Naive thymus-derived CD8-positive, alpha-beta T cell (primary cell): Measurements from ENCODE around the gene CIRBP. TPM values are rescaled to one million over a fixed set of nuclear protein-coding genes. Genes with fewer than 3 reads are reported as not detected.

Experiments used
- ATAC-seq, 2 donors: fragments of 150-1000 bp; cut with Tn5 transposase in 1 of 2; sonication (Bioruptor Pico), chemical (Tn5 transposase) in 1 of 2; 1 replicate in 1 of 2; 2 replicates in 1 of 2; pipeline ENCODE4 v1.10.0; 2021; ENCODE audit warnings: mild to moderate bottlenecking in 2 of 2, moderate library complexity in 2 of 2
- POLR2A ChIA-PET: fragments of 350-600 bp; sonication (Branson Sonifier 250); formaldehyde crosslinking; loops from one replicate; lab custom pipeline; 2021; ENCODE audit warnings: antibody characterized with exemption; lab: Charles Lee
- DNase-seq, 10 donors: peaks; one replicate each; pipeline versions ENCODE4 v3.0.0 to v3.0.0-alpha.2; 2020 to 2022
- H3K27ac Mint-ChIP-seq, 10 donors: one replicate each; pipeline ENCODE4 v1.8.0; 2020 to 2022; ENCODE audit warnings: mild to moderate bottlenecking in 10 of 10, mixed read lengths in 10 of 10, moderate library complexity in 4 of 10, inconsistent platforms in 1 of 10
- H3K27me3 Mint-ChIP-seq, 5 donors: one replicate each; pipeline ENCODE4 v1.8.0; 2021 to 2022; ENCODE audit warnings: mixed read lengths in 5 of 5
- H3K36me3 Mint-ChIP-seq, 3 donors: one replicate each; pipeline ENCODE4 v1.8.0; 2020 to 2022; ENCODE audit warnings: mixed read lengths in 3 of 3, mild to moderate bottlenecking in 2 of 3, inconsistent platforms in 1 of 3
- H3K4me1 Mint-ChIP-seq, 4 donors: one replicate each; pipeline ENCODE4 v1.8.0; 2021 to 2022; ENCODE audit warnings: mixed read lengths in 4 of 4
- H3K4me3 Mint-ChIP-seq, 10 donors: one replicate each; pipeline ENCODE4 v1.8.0; 2020 to 2022; ENCODE audit warnings: mild to moderate bottlenecking in 10 of 10, mixed read lengths in 10 of 10, moderate library complexity in 6 of 10, inconsistent platforms in 1 of 10
- H3K9me3 Mint-ChIP-seq, 9 donors: one replicate each; pipeline ENCODE4 v1.8.0; 2020 to 2022; ENCODE audit warnings: mixed read lengths in 9 of 9, mild to moderate bottlenecking in 3 of 9, inconsistent platforms in 1 of 9, moderate library complexity in 1 of 9
- polyA plus RNA-seq, 3 donors: library from polyadenylated mRNA; unstranded; fragments of 300-500 nt; fragmentation: Illumina TruSeq; gene quantifications; one replicate each; pipeline ENCODE4 v1.2.3, GENCODE V29; 2021
- total RNA-seq, 8 experiments: library from RNA in 2 of 8; stranded (reverse) in 2 of 8; gene quantifications; one replicate each; pipeline ENCODE4 v1.2.3 and lab custom pipeline; 2021 to 2026

Gene CIRBP
- total and polyA plus RNA-seq, 5 experiments from 2014 or later: 204 to 579 (median 273) TPM

GRCh38 chr19:1234051-1234954 is 34.8 kb upstream of the CIRBP start:
- H3K4me3 Mint-ChIP-seq: no peak overlapping the region
- peaks cover 2 to 9% (median 7%) of the 10 kb centered on the region in 5 donors for H3K27me3 Mint-ChIP-seq
- ATAC-seq (no peak), DNase-seq (no peak)
- no peaks in the 10 kb centered on the region for H3K9me3 Mint-ChIP-seq
- H3K27ac Mint-ChIP-seq: no peak overlapping the region
- H3K4me1 Mint-ChIP-seq: peaks cover 8 to 13% (median 12%) of the 10 kb centered on the region in 4 donors
- H3K36me3 Mint-ChIP-seq: peaks cover 0 to 2% (median 0%) of the 10 kb centered on the region in 3 donors
- POLR2A ChIA-PET: no interaction called here

GRCh38 chr19:1234955-1235380 is 34.2 kb upstream of the CIRBP start:
- Mint-ChIP-seq H3K27ac (no peak overlapping the region), H3K4me3 (no peak overlapping the region), H3K36me3 (peaks cover 0 to 2% (median 0%) of the 10 kb centered on the region in 3 donors), H3K27me3 (peaks cover 2 to 9% (median 7%) of the 10 kb centered on the region in 5 donors), H3K9me3 (no peaks in the 10 kb centered on the region), H3K4me1 (peaks cover 8 to 17% (median 15%) of the 10 kb centered on the region in 4 donors)
- POLR2A ChIA-PET: no interaction called here
- ATAC-seq (no peak), DNase-seq (no peak)

GRCh38 chr19:1235625-1236538 is 33.2 kb upstream of the CIRBP start:
- POLR2A ChIA-PET: no interaction called here
- H3K4me3 Mint-ChIP-seq: peak overlapping the region in 5 of 10 donors; percentile 2 to 55 (median 27)
- no peak for DNase-seq
- ATAC-seq: no peak
- peaks cover 0 to 2% (median 0%) of the 10 kb centered on the region in 3 donors for H3K36me3 Mint-ChIP-seq
- no peaks in the 10 kb centered on the region for H3K9me3 Mint-ChIP-seq
- H3K4me1 Mint-ChIP-seq: peaks cover 8 to 18% (median 17%) of the 10 kb centered on the region in 4 donors
- H3K27ac Mint-ChIP-seq: peak overlapping the region in 1 of 10 donors; percentile 80
- peaks cover 2 to 9% (median 7%) of the 10 kb centered on the region in 5 donors for H3K27me3 Mint-ChIP-seq

DNA sequence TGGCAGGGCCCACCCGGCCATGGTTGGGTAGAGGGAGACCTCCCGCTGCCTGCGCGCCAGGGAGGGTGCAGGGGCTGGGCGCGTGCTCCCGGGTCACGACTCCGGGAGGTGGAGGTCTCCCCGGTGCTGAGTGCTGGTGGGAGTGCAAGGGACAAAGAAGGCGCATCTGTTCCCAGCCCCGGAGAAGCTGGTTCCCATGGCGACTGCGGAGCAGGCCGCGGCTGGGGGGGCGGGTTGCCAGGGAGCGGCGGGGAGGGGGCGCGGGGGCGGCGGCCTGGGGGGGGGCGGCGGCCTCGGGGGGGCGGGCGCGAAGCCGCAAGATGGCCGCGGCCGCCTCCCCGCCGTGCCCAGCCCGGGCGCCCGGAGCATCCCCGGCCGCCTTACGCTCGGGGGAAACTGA is 32.6 kb upstream of the CIRBP start:
- POLR2A ChIA-PET: no interaction called here
- DNase-seq (no peak), ATAC-seq (no peak)
- Mint-ChIP-seq H3K27ac (no peak overlapping the region), H3K9me3 (no peaks in the 10 kb centered on the region), H3K27me3 (peaks cover 2 to 10% (median 7%) of the 10 kb centered on the region in 5 donors), H3K36me3 (peaks cover 0 to 2% (median 0%) of the 10 kb centered on the region in 3 donors), H3K4me1 (peaks cover 10 to 25% (median 24%) of the 10 kb centered on the region in 4 donors), H3K4me3 (peak overlapping the region in 5 of 10 donors; percentile 2 to 55 (median 23))

GRCh38 chr19:1237027-1237659 is 32.0 kb upstream of the CIRBP start:
- H3K4me3 Mint-ChIP-seq: peak overlapping the region in 7 of 10 donors; percentile 33 to 66 (median 56)
- peaks cover 2 to 10% (median 7%) of the 10 kb centered on the region in 5 donors for H3K27me3 Mint-ChIP-seq
- DNase-seq: no peak
- peaks cover 0 to 2% (median 0%) of the 10 kb centered on the region in 3 donors for H3K36me3 Mint-ChIP-seq
- POLR2A ChIA-PET: no interaction called here
- H3K27ac Mint-ChIP-seq: no peak overlapping the region
- H3K9me3 Mint-ChIP-seq: no peaks in the 10 kb centered on the region
- no peak for ATAC-seq
- peaks cover 10 to 27% (median 26%) of the 10 kb centered on the region in 4 donors for H3K4me1 Mint-ChIP-seq

- peaks cover 0 to 2% (median 0%) of the 10 kb centered on the region in 3 donors for H3K36me3 Mint-ChIP-seq
- DNase-seq (peak in 2 of 10 donors; percentile 45 to 54), ATAC-seq (peak in 1 of 2 donors; percentile 3)
- peaks cover 10 to 34% (median 34%) of the 10 kb centered on the region in 4 donors for H3K4me1 Mint-ChIP-seq
- H3K4me3 Mint-ChIP-seq: peak within 1 kb of the TSS; percentile 68 to 91 (median 83)
- H3K27ac Mint-ChIP-seq: peak within 1 kb of the TSS; percentile 25 to 93 (median 86)
- POLR2A ChIA-PET: interaction anchor here (1.0 to 10.1 kb wide), 3 partner anchors 15 to 34 kb away, joined by 3 to 594 read pairs (median 4); partner anchors contain the start of gene CIRBP
- peaks cover 2 to 10% (median 7%) of the 10 kb centered on the region in 5 donors for H3K27me3 Mint-ChIP-seq
- H3K9me3 Mint-ChIP-seq: no peaks in the 10 kb centered on the region
Measured at GRCh38 chr19:1237754-1238368, 31.3 kb upstream of the CIRBP start, which contains the start of gene CBARP. Gene CBARP, minus strand, starts transcription at chr19:1238005. Its CDS starts 1,905 bp downstream, at chr19:1236100.

DNA sequence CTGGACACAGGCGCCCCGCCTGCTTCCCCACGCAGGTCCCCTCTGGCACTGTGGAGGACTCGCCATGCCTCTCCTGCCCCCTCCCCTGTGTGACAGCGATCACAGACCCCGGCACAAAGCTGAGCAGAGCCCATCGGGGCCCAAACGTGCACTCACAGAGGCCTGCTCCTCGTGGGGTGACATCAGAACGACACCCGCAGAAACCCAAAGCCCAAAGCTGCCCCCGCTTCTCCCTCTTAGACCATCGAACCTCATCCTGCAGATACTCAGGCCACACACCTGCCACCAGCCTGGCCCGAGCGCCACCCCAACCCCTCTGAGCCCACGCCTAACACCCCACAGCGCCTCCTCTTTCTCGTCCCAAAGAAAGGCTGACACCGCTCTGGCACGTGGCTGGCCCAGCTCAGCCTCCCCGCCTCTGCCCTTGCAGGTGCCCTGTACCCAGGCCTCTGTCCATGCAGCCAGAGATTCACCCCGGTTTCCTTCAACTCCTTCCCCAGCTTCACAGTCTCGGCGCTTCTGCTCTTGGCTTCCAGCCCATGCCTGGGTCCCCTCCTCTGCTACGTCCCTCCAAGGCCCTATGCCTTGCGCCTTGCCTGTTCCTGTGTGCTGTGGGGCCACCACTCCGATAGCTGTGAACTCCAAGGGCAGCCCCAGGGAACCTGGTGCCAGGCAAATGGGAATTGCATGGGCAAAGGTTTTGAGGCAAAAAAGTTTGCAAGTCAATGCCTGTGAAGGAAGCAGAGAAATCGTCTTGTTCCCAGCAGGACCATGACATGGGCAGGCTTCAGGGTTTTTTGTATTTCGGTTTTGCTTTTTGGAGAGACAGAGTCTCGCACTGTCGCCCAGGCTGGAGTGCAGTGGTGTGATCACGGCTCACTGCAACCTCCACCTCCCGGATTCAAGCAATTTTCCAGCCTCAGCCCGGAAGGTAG is 30.5 kb upstream of the CIRBP start:
- peak overlapping the region; percentile 25 to 93 (median 86) for H3K27ac Mint-ChIP-seq
- peak overlapping the region; percentile 68 to 91 (median 83) for H3K4me3 Mint-ChIP-seq
- H3K9me3 Mint-ChIP-seq: no peaks in the 10 kb centered on the region
- no peak for ATAC-seq
- no peak for DNase-seq
- peaks cover 0 to 2% (median 0%) of the 10 kb centered on the region in 3 donors for H3K36me3 Mint-ChIP-seq
- H3K4me1 Mint-ChIP-seq: peaks cover 10 to 42% (median 38%) of the 10 kb centered on the region in 4 donors
- peaks cover 2 to 10% (median 7%) of the 10 kb centered on the region in 5 donors for H3K27me3 Mint-ChIP-seq
- POLR2A ChIA-PET: interaction anchor here (0.6 to 10.1 kb wide), 6 partner anchors 16 to 295 kb away, joined by 3 to 594 read pairs (median 4); partner anchors contain the start of gene CIRBP

GRCh38 chr19:1239420-1239795 is 29.7 kb upstream of the CIRBP start:
- Mint-ChIP-seq H3K27me3 (peaks cover 2 to 10% (median 7%) of the 10 kb centered on the region in 5 donors), H3K9me3 (no peaks in the 10 kb centered on the region), H3K36me3 (peaks cover 0 to 2% (median 0%) of the 10 kb centered on the region in 3 donors), H3K4me1 (peaks cover 10 to 44% (median 39%) of the 10 kb centered on the region in 4 donors), H3K4me3 (peak overlapping the region; percentile 28 to 91 (median 83)), H3K27ac (peak overlapping the region; percentile 43 to 93 (median 84))
- ATAC-seq (no peak), DNase-seq (no peak)
- POLR2A ChIA-PET: interaction anchor here (1.0 to 10.1 kb wide), 2 partner anchors 26 to 126 kb away, joined by 5 to 594 read pairs; partner anchors contain the start of gene CIRBP

GRCh38 chr19:1239796-1240737 is 29.1 kb upstream of the CIRBP start:
- peaks cover 2 to 10% (median 7%) of the 10 kb centered on the region in 5 donors for H3K27me3 Mint-ChIP-seq
- peak overlapping the region in 8 of 10 donors; percentile 76 to 93 (median 88) for H3K27ac Mint-ChIP-seq
- H3K4me1 Mint-ChIP-seq: peaks cover 13 to 48% (median 43%) of the 10 kb centered on the region in 4 donors
- peaks cover 0 to 2% (median 0%) of the 10 kb centered on the region in 3 donors for H3K36me3 Mint-ChIP-seq
- ATAC-seq (peak; percentile 58 to 62), DNase-seq (peak; percentile 88 to 99 (median 95))
- no peaks in the 10 kb centered on the region for H3K9me3 Mint-ChIP-seq
- H3K4me3 Mint-ChIP-seq: peak overlapping the region in 8 of 10 donors; percentile 10 to 84 (median 56)
- POLR2A ChIA-PET: interaction anchor here (0.6 to 10.1 kb wide), 6 partner anchors 25 to 319 kb away, joined by 3 to 594 read pairs (median 3); partner anchors contain the start of genes CIRBP and FAM174C
